GM12878 (cell line): Measurements from ENCODE around the gene PRR14L. TPM values are rescaled to one million over a fixed set of nuclear protein-coding genes. Genes with fewer than 3 reads are reported as not detected.

Source experiments
- ATAC-seq: fragments of 200-7000 bp; cut with Tn5 transposase; 3 replicates; pipeline ENCODE4 v1.9.1; 2020; ENCODE audit warnings: mild to moderate bottlenecking, moderate library complexity
- BruUV-seq: library from RNA; stranded (reverse); fragments of 400-500 nt; replicated peaks from 2 replicates; lab custom pipeline; 2021; lab: Mats Ljungman, UMichigan
- CTCF ChIA-PET: fragments of 300-600 bp; sonication (Branson Sonifier 250); formaldehyde crosslinking; extraction: SDS; loops from one replicate; lab custom pipeline; 2021; ENCODE audit warnings: inconsistent platforms; lab: Yijun Ruan, JAX
- POLR2A ChIA-PET: fragments of 350-600 bp; formaldehyde crosslinking; extraction: SDS; loops from one replicate; lab custom pipeline; 2021; ENCODE audit warnings: inconsistent platforms; lab: Charles Lee
- RAD21 ChIA-PET: fragments of 300-600 bp; sonication (Branson Sonifier 250); formaldehyde crosslinking; loops from one replicate; lab custom pipeline; 2023; ENCODE audit warnings: antibody characterized with exemption; ENCODE audit not compliant: unreplicated experiment; lab: Charles Lee
- SMC1A ChIA-PET: fragments of 300-600 bp; sonication (Branson Sonifier 250); formaldehyde crosslinking; loops from one replicate; lab custom pipeline; 2023; ENCODE audit not compliant: unreplicated experiment, uncharacterized antibody; lab: Charles Lee
- DNase-seq: peaks from one replicate; pipeline ENCODE4 v3.0.0-alpha.2; 2011; ENCODE audit warnings: low read depth, low spot score
- FAIRE-seq: peaks from 3 replicates; lab custom pipeline; 2011; peaks lifted over from hg19 to GRCh38; lab: Jason Lieb, UNC
- H2AFZ ChIP-seq: 2 replicates; pipeline ENCODE4 v1.6.0; 2011; ENCODE audit warnings: low read depth, low read length, control low read depth; ENCODE audit not compliant: control insufficient read depth
- H3K27ac ChIP-seq: 2 replicates; pipeline ENCODE4 v1.5.1; 2011; ENCODE audit warnings: control low read depth; ENCODE audit not compliant: control insufficient read depth, insufficient read depth
- H3K27me3 ChIP-seq, 2 experiments: replicated peaks in 1 of 2; 2 replicates each; pipeline versions ENCODE4 v1.6.0 to v1.6.1; 2011; ENCODE audit warnings: low read length in 1 of 2; ENCODE audit not compliant: control insufficient read depth in 2 of 2, insufficient read depth in 2 of 2
- H3K36me3 ChIP-seq, 2 experiments: 2 replicates each; pipeline ENCODE4 v1.5.1; 2011; ENCODE audit warnings: low read length in 1 of 2; ENCODE audit not compliant: control insufficient read depth in 2 of 2, insufficient read depth in 2 of 2
- H3K4me1 ChIP-seq: 2 replicates; pipeline ENCODE4 v1.6.1; 2011; ENCODE audit warnings: mild to moderate bottlenecking, low read length, moderate library complexity, mixed read lengths; ENCODE audit not compliant: control insufficient read depth, insufficient read depth
- H3K4me2 ChIP-seq: 2 replicates; pipeline ENCODE4 v1.6.0; 2011; ENCODE audit warnings: control low read depth; ENCODE audit not compliant: control insufficient read depth, insufficient read depth
- H3K4me3 ChIP-seq: fragments of 200-600 bp; sonication (generic); 2 replicates; pipeline ENCODE4 v1.5.1; 2016
- H3K79me2 ChIP-seq: 2 replicates; pipeline ENCODE4 v1.6.0; 2011; ENCODE audit warnings: low read length; ENCODE audit not compliant: control insufficient read depth, insufficient read depth
- H3K9ac ChIP-seq: 2 replicates; pipeline ENCODE4 v1.8.0; 2011; ENCODE audit warnings: low read length, control low read depth, mixed read lengths; ENCODE audit not compliant: control insufficient read depth, insufficient read depth
- H3K9me3 ChIP-seq: replicated peaks from 3 replicates; pipeline ENCODE4 v1.5.1; 2011; ENCODE audit warnings: mild to moderate bottlenecking, low read length; ENCODE audit not compliant: control insufficient read depth, insufficient read depth
- H4K20me1 ChIP-seq: 2 replicates; pipeline ENCODE4 v1.6.0; 2011; ENCODE audit not compliant: control insufficient read depth, insufficient read depth
- BMI1 ChIP-seq: fragments of 450-650 bp; IDR thresholded peaks from 2 replicates; pipeline ENCODE4 v1.6.1; 2016; ENCODE audit warnings: mild to moderate bottlenecking, moderate library complexity, borderline replicate concordance
- CHD1 ChIP-seq: IDR thresholded peaks from 2 replicates; pipeline ENCODE4 v1.6.1; 2012; ENCODE audit warnings: low read depth, low read length, improper control_type of control experiment
- EED ChIP-seq: sonication (generic); IDR thresholded peaks from 2 replicates; pipeline ENCODE4 v1.6.1; 2016; ENCODE audit warnings: antibody characterized with exemption, low read depth
- MXI1 ChIP-seq: fragments of 150-350 bp; IDR thresholded peaks from 2 replicates; pipeline ENCODE4 v1.6.1; 2011; ENCODE audit warnings: low read depth, mild to moderate bottlenecking, inconsistent platforms, low read length, improper control_type of control experiment
- NFIC ChIP-seq: IDR thresholded peaks from 2 replicates; pipeline ENCODE4 v1.6.1; 2012; ENCODE audit warnings: low read depth, mild to moderate bottlenecking, inconsistent platforms, low read length, moderate library complexity
- NFYB ChIP-seq: IDR thresholded peaks from 2 replicates; pipeline ENCODE4 v1.6.1; 2011; ENCODE audit warnings: low read depth, mild to moderate bottlenecking, low read length, improper control_type of control experiment, moderate library complexity; ENCODE audit not compliant: insufficient read depth
- NR2C1 ChIP-seq: fragments of 450-650 bp; IDR thresholded peaks from 2 replicates; pipeline ENCODE4 v1.6.1; 2017; ENCODE audit warnings: antibody characterized with exemption, mild to moderate bottlenecking, moderate library complexity
- NRF1 ChIP-seq: conservative IDR thresholded peaks from 2 replicates; pipeline ENCODE4 v1.6.1; 2011; ENCODE audit warnings: mild to moderate bottlenecking, low read depth, low read length, improper control_type of control experiment
- RBBP5 ChIP-seq: fragments of 200-600 bp; sonication (generic); conservative IDR thresholded peaks from 2 replicates; pipeline ENCODE4 v1.6.1; 2016
- RELB ChIP-seq: fragments of 450-650 bp; IDR thresholded peaks from 2 replicates; pipeline ENCODE4 v1.6.1; 2017; ENCODE audit warnings: low read depth, mild to moderate bottlenecking, moderate library complexity
- RUNX3 ChIP-seq: IDR thresholded peaks from 2 replicates; pipeline ENCODE4 v1.6.1; 2012; ENCODE audit warnings: low read length, inconsistent platforms
- SP1 ChIP-seq: IDR thresholded peaks from one replicate; pipeline ENCODE4 v1.6.1; 2011; ENCODE audit warnings: low read depth, low read length
- TCF7 ChIP-seq: IDR thresholded peaks from 2 replicates; pipeline ENCODE4 v1.6.1; 2014; ENCODE audit warnings: antibody characterized with exemption, borderline replicate concordance
- YY1 ChIP-seq: IDR thresholded peaks from 2 replicates; pipeline ENCODE4 v1.6.1; 2011; ENCODE audit warnings: low read depth, mild to moderate bottlenecking, low read length
- ZNF384 ChIP-seq: IDR thresholded peaks from 2 replicates; pipeline ENCODE4 v1.6.1; 2012; ENCODE audit warnings: low read depth, mild to moderate bottlenecking, low read length, improper control_type of control experiment, borderline replicate concordance
- ZNF622 ChIP-seq: fragments of 450-650 bp; IDR thresholded peaks from 2 replicates; pipeline ENCODE4 v1.6.1; 2017; ENCODE audit warnings: mild to moderate bottlenecking, inconsistent platforms
- WGBS: methylation state at CpG from one replicate; pipeline ENCODE4 v1.1.6; 2016; ENCODE audit warnings: low lambda C conversion rate; ENCODE audit not compliant: insufficient replicate concordance, insufficient coverage; ENCODE audit errors: missing lambda C conversion rate; 5-methylcytosine and 5-hydroxymethylcytosine counted together
- in situ Hi-C: fragments of 300-500 bp; cut with MboI; formaldehyde crosslinking; loops from 9 replicates; pipeline ENCODE4 v1.14.3; 2018; ENCODE audit warnings: mixed read lengths
- intact Hi-C: fragments of 100-400 bp; cut with micrococcal nuclease; formaldehyde crosslinking; loops from one replicate; pipeline ENCODE4 v1.14.2; 2022; ENCODE audit not compliant: unreplicated experiment
- polyA plus RNA-seq, 11 experiments: library from polyadenylated mRNA; depleted of rRNA in 4 of 11; unstranded in 6 of 11; stranded (reverse) in 5 of 11; fragments of >200 nt; fragmentation: Nextera tagmentation in 4 of 11; fragmentation: Illumina TruSeq in 1 of 11; extraction: Ambion mirVana in 4 of 11; extraction: Trizol in 1 of 11; gene quantifications; 1 replicate in 1 of 11; 2 replicates in 10 of 11; pipeline versions ENCODE4 v1.2.1 to v1.2.3, GENCODE V29; 2011 to 2016; ENCODE audit warnings: inconsistent platforms in 2 of 11, missing spikeins in 2 of 11, low read depth in 1 of 11
- total RNA-seq, 4 experiments: library from RNA; depleted of rRNA in 3 of 4; stranded (reverse); fragments of >200 nt in 3 of 4; fragmentation: Illumina TruSeq in 1 of 4; extraction: Trizol in 1 of 4; gene quantifications; 2 replicates each; pipeline versions ENCODE4 v1.2.1 to v1.2.3, GENCODE V29; 2013 to 2021
- TF ChIP-seq, protein P1 (sequence below): fragments of 450-650 bp; IDR thresholded peaks from 2 replicates; pipeline ENCODE4 v1.6.1; 2017; ENCODE audit warnings: mild to moderate bottlenecking, low read depth, inconsistent platforms; ENCODE audit not compliant: poor library complexity, severe bottlenecking

PRR14L gene
- total and polyA plus RNA-seq, 10 of the 15 experiments (the other 5 are each of a cell fraction or from before 2014, with no cell fraction given): 4.2 to 49.0 (median 21.4) TPM

GRCh38 chr22:31680861-31681341 lies 69.0 kb downstream of the PRR14L start:
- TF ChIP-seq NFYB: no peak
- no peak for TF ChIP-seq SP1
- no peak for TF ChIP-seq RUNX3
- TF ChIP-seq MXI1: no peak
- no peak for TF ChIP-seq NR2C1
- no peak for TF ChIP-seq RELB
- no peak for TF ChIP-seq RBBP5
- no peak for TF ChIP-seq TCF7
- TF ChIP-seq, protein P1, sequence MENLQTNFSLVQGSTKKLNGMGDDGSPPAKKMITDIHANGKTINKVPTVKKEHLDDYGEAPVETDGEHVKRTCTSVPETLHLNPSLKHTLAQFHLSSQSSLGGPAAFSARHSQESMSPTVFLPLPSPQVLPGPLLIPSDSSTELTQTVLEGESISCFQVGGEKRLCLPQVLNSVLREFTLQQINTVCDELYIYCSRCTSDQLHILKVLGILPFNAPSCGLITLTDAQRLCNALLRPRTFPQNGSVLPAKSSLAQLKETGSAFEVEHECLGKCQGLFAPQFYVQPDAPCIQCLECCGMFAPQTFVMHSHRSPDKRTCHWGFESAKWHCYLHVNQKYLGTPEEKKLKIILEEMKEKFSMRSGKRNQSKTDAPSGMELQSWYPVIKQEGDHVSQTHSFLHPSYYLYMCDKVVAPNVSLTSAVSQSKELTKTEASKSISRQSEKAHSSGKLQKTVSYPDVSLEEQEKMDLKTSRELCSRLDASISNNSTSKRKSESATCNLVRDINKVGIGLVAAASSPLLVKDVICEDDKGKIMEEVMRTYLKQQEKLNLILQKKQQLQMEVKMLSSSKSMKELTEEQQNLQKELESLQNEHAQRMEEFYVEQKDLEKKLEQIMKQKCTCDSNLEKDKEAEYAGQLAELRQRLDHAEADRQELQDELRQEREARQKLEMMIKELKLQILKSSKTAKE: no peak
- no peak for TF ChIP-seq CHD1
- no peak for TF ChIP-seq ZNF384
- no peak for TF ChIP-seq NRF1
- TF ChIP-seq EED: no peak
- no peak for TF ChIP-seq YY1
- no peak for TF ChIP-seq BMI1
- TF ChIP-seq ZNF622: no peak
- TF ChIP-seq NFIC: no peak
- 0 out of 2 replicates have a peak, but pooled peaks cover 2% of the 10 kb centered on the region for H3K4me1 ChIP-seq
- ChIA-PET SMC1A (interaction anchor here (1.6 kb wide), 1 partner anchor 13 kb away, joined by 6 read pairs; no protein-coding TSS in a partner anchor), CTCF (interaction anchor here (1.4 to 1.5 kb wide), 2 partner anchors 10 to 15 kb away, joined by 4 to 6 read pairs; no protein-coding TSS in a partner anchor), RAD21 (interaction anchor here (1.1 kb wide), 1 partner anchor 266 kb away, joined by 3 read pairs; no protein-coding TSS in a partner anchor), POLR2A (interaction anchor here (1.4 kb wide), 1 partner anchor 13 kb away, joined by 3 read pairs; no protein-coding TSS in a partner anchor)
- H3K36me3 ChIP-seq: peaks cover 6 to 8% of the 10 kb centered on the region in 2 experiments; a peak in 3 of 4 replicates
- 91% methylated on average over 9 of the region's 9 CpGs for WGBS
- no peaks in the 10 kb centered on the region for H3K9me3 ChIP-seq
- no peak overlapping the region for H2AFZ ChIP-seq
- ATAC-seq (no peak), FAIRE-seq (no peak), DNase-seq (no peak)
- H3K4me3 ChIP-seq: no peak overlapping the region
- intact Hi-C loops: no loop called here
- no peaks in the 10 kb centered on the region for H3K79me2 ChIP-seq
- H3K27me3 ChIP-seq: no peaks in the 10 kb centered on the region
- H3K9ac ChIP-seq: no peak overlapping the region
- H4K20me1 ChIP-seq: no peaks in the 10 kb centered on the region
- BruUV-seq: no TSS peak
- no peak overlapping the region for H3K27ac ChIP-seq
- in situ Hi-C loops: no loop called here
- H3K4me2 ChIP-seq: no peak overlapping the region
